ENCODE data around the gene SARM1. TPM values are rescaled to one million over a fixed set of nuclear protein-coding genes. Genes with fewer than 3 reads are reported as not detected.
A peak's percentile ranks its signal among the peaks of the same experiment; 100 is the strongest.

Gene SARM1
- total RNA-seq, 1 donor from 2014 or later, result 12.8 TPM

GRCh38 chr17:28334171-28334570 lies 37.3 kb upstream of the SARM1 start:
- no peaks in the 10 kb centered on the region for H3K9me3 ChIP-seq (ENCODE audit: insufficient read depth, low read depth, low read length)
- H3K27me3 Mint-ChIP-seq (ENCODE audit: low read depth, unreplicated experiment), result no peaks in the 10 kb centered on the region
- H3K4me2 ChIP-seq (ENCODE audit: low read length), result peak overlapping the region; percentile 95
- H3K27ac Mint-ChIP-seq (ENCODE audit: unreplicated experiment), result peak overlapping the region; percentile 87
- no peak for FAIRE-seq
- peaks cover 30% of the 10 kb centered on the region for H3K4me1 Mint-ChIP-seq (ENCODE audit: low read depth, unreplicated experiment)
- peak overlapping the region; percentile 99 for H3K9ac ChIP-seq (ENCODE audit: low read length)
- H3K79me2 ChIP-seq (ENCODE audit: insufficient read depth, low read length), result peaks cover 79% of the 10 kb centered on the region
- H3K36me3 ChIP-seq (ENCODE audit: insufficient read depth, low read length), result peaks cover 2% of the 10 kb centered on the region
- no peaks in the 10 kb centered on the region for H3K27me3 ChIP-seq (ENCODE audit: insufficient read depth, low read length)
- peaks cover 39% of the 10 kb centered on the region for H3K4me1 ChIP-seq (ENCODE audit: insufficient read depth, low read length)
- peak overlapping the region; percentile 99 for H3K4me3 Mint-ChIP-seq (ENCODE audit: unreplicated experiment)
- no peaks in the 10 kb centered on the region for H3K9me3 Mint-ChIP-seq (ENCODE audit: unreplicated experiment)
- H3K4me3 ChIP-seq (ENCODE audit: insufficient read depth, low read depth, low read length), result peak overlapping the region; percentile 95
- no peak for DNase-seq (ENCODE audit: low read depth)
- H4K20me1 ChIP-seq (ENCODE audit: insufficient read depth, low read length), result peaks cover 73% of the 10 kb centered on the region
- peaks cover 9% of the 10 kb centered on the region for H3K36me3 Mint-ChIP-seq (ENCODE audit: low read depth, unreplicated experiment)
- TF ChIP-seq CTCF (IDR thresholded peaks at IDR 0.05; ENCODE audit: insufficient read depth, low read depth, low read length) (no peak), EZH2 (IDR thresholded peaks at IDR 0.05; ENCODE audit: insufficient read depth, low read length) (no peak)
- H3K27ac ChIP-seq (ENCODE audit: low read depth, low read length), result peak overlapping the region; percentile 99
- H2AFZ ChIP-seq (ENCODE audit: low read depth, low read length), result no peak overlapping the region

GRCh38 chr17:28334666-28335200 lies 36.8 kb upstream of the SARM1 start:
- Mint-ChIP-seq H3K4me1 (ENCODE audit: low read depth, unreplicated experiment) (peaks cover 33% of the 10 kb centered on the region), H3K27ac (ENCODE audit: unreplicated experiment) (peak overlapping the region; percentile 87), H3K4me3 (ENCODE audit: unreplicated experiment) (peak overlapping the region; percentile 99), H3K36me3 (ENCODE audit: low read depth, unreplicated experiment) (peaks cover 9% of the 10 kb centered on the region), H3K9me3 (ENCODE audit: unreplicated experiment) (no peaks in the 10 kb centered on the region), H3K27me3 (ENCODE audit: low read depth, unreplicated experiment) (no peaks in the 10 kb centered on the region)
- Histone ChIP-seq H3K9ac (ENCODE audit: low read length) (peak overlapping the region; percentile 99), H3K9me3 (ENCODE audit: insufficient read depth, low read depth, low read length) (no peaks in the 10 kb centered on the region), H3K4me2 (ENCODE audit: low read length) (peak overlapping the region; percentile 95), H3K36me3 (ENCODE audit: insufficient read depth, low read length) (no peaks in the 10 kb centered on the region), H2AFZ (ENCODE audit: low read depth, low read length) (peak overlapping the region; percentile 81), H3K4me1 (ENCODE audit: insufficient read depth, low read length) (peaks cover 39% of the 10 kb centered on the region), H3K27ac (ENCODE audit: low read depth, low read length) (peak overlapping the region; percentile 99), H3K79me2 (ENCODE audit: insufficient read depth, low read length) (peaks cover 85% of the 10 kb centered on the region), H4K20me1 (ENCODE audit: insufficient read depth, low read length) (peaks cover 75% of the 10 kb centered on the region), H3K27me3 (ENCODE audit: insufficient read depth, low read length) (no peaks in the 10 kb centered on the region), H3K4me3 (ENCODE audit: insufficient read depth, low read depth, low read length) (peak overlapping the region; percentile 95)
- FAIRE-seq (no peak), DNase-seq (ENCODE audit: low read depth) (no peak)
- TF ChIP-seq CTCF (IDR thresholded peaks at IDR 0.05; ENCODE audit: insufficient read depth, low read depth, low read length), result no peak
- no peak for TF ChIP-seq EZH2 (IDR thresholded peaks at IDR 0.05; ENCODE audit: insufficient read depth, low read length)

All from astrocyte (in vitro differentiated cells and primary cell).